ENCODE data around the gene SLC39A8. TPM values are rescaled to one million over a fixed set of nuclear protein-coding genes. Genes with fewer than 3 reads are reported as not detected.

SLC39A8 gene
- total and polyA plus RNA-seq, 9 of the 15 experiments (the other 6 are each of a cell fraction or from before 2014, with no cell fraction given): 8.2 to 30.3 (median 25.0) TPM

DNA sequence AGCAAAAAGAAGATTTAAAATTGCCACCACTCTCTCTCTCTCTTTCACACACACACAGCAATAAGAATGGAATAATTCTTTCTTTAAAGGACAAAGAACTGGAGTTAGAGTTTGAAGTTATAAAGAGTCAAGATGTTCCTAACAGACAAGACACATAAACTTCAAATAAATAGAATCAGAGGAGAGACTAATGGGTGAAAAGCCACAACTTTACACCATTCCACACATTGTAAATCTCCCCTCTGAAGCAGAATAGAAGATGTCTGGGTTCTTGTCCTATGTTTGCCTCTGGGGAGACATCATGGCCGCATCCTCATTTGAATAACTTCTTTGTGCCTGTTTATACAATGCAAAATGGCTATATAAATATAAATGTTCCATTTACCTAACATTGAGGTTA is 39.6 kb downstream of the SLC39A8 start:
- no peak for TF ChIP-seq CAMTA2 (CRISPR knock-in tag; conservative IDR thresholded peaks at IDR 0.05)
- TF ChIP-seq HNRNPUL1 (IDR thresholded peaks at IDR 0.05; ENCODE audit: low read length): no peak
- TF ChIP-seq ZNF695 (CRISPR knock-in tag; IDR thresholded peaks at IDR 0.05): no peak
- TF ChIP-seq, protein P1, sequence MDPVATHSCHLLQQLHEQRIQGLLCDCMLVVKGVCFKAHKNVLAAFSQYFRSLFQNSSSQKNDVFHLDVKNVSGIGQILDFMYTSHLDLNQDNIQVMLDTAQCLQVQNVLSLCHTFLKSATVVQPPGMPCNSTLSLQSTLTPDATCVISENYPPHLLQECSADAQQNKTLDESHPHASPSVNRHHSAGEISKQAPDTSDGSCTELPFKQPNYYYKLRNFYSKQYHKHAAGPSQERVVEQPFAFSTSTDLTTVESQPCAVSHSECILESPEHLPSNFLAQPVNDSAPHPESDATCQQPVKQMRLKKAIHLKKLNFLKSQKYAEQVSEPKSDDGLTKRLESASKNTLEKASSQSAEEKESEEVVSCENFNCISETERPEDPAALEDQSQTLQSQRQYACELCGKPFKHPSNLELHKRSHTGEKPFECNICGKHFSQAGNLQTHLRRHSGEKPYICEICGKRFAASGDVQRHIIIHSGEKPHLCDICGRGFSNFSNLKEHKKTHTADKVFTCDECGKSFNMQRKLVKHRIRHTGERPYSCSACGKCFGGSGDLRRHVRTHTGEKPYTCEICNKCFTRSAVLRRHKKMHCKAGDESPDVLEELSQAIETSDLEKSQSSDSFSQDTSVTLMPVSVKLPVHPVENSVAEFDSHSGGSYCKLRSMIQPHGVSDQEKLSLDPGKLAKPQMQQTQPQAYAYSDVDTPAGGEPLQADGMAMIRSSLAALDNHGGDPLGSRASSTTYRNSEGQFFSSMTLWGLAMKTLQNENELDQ (CRISPR knock-in tag; IDR thresholded peaks at IDR 0.05; ENCODE audit: borderline replicate concordance): no peak
- no peak for TF ChIP-seq ERF (CRISPR knock-in tag; IDR thresholded peaks at IDR 0.05)
- TF ChIP-seq SUPT5H (IDR thresholded peaks at IDR 0.05): no peak
- no peak for TF ChIP-seq ZNF232 (CRISPR knock-in tag; IDR thresholded peaks at IDR 0.05)
- TF ChIP-seq NFRKB (IDR thresholded peaks at IDR 0.05; ENCODE audit: low read depth): no peak
- no peak for TF ChIP-seq ZNF431 (CRISPR knock-in tag; IDR thresholded peaks at IDR 0.05)
- no peak for TF ChIP-seq TFAM (CRISPR knock-in tag; conservative IDR thresholded peaks at IDR 0.05)
- TF ChIP-seq, protein P2, sequence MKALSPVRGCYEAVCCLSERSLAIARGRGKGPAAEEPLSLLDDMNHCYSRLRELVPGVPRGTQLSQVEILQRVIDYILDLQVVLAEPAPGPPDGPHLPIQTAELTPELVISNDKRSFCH (CRISPR knock-in tag; IDR thresholded peaks at IDR 0.05): no peak
- TF ChIP-seq, protein P2 (tag; IDR thresholded peaks at IDR 0.05): no peak
- TF ChIP-seq SRF (CRISPR knock-in tag; IDR thresholded peaks at IDR 0.05): no peak
- no peak for TF ChIP-seq NFATC3 (IDR thresholded peaks at IDR 0.05)
- TF ChIP-seq ZNF282 (CRISPR knock-in tag; IDR thresholded peaks at IDR 0.05): no peak
- TF ChIP-seq PRMT5 (CRISPR knock-in tag; IDR thresholded peaks at IDR 0.05): no peak
- TF ChIP-seq CREBBP (IDR thresholded peaks at IDR 0.05; ENCODE audit: low read depth, low read length): no peak
- Histone ChIP-seq H3K9ac (ENCODE audit: insufficient read depth in 1 of 2, low read depth in 2 of 2, low read length in 2 of 2) (no peak overlapping the region), H3K27me3 (ENCODE audit: control insufficient read depth in 2 of 2, insufficient read depth in 2 of 2, low read length in 2 of 2) (no peaks in the 10 kb centered on the region), H3K4me3 (no peak overlapping the region), H3K36me3 (ENCODE audit: control insufficient read depth, insufficient read depth, low read length) (no peaks in the 10 kb centered on the region; the same call in 2 of the 3 replicates), H2AFZ (ENCODE audit: low read depth, low read length) (no peak overlapping the region), H3K9me3 (replicated peaks; ENCODE audit: control insufficient read depth, insufficient read depth, low read depth, low read length) (no peaks in the 10 kb centered on the region), H3K4me2 (ENCODE audit: insufficient read depth, low read length) (no peak overlapping the region), H3K27ac (ENCODE audit: extremely low read depth, low read depth, low read length) (no peak overlapping the region), H3K4me1 (replicated peaks in 1 of 2; ENCODE audit: control insufficient read depth in 2 of 2, insufficient read depth in 2 of 2, low read length in 2 of 2) (no peaks in the 10 kb centered on the region), H3K79me2 (ENCODE audit: control insufficient read depth, insufficient read depth, low read length) (no peaks in the 10 kb centered on the region), H3K9me1 (ENCODE audit: control insufficient read depth, insufficient read depth, low read length) (no peaks in the 10 kb centered on the region), H4K20me1 (replicated peaks; ENCODE audit: control insufficient read depth, insufficient read depth, low read length) (no peaks in the 10 kb centered on the region)
- intact Hi-C loops (cut with micrococcal nuclease): no loop called here
- BruUV-seq (replicated peaks): no TSS peak
- no peak for ATAC-seq
- DNase-seq (ENCODE audit: extremely low read depth in 1 of 4, low spot score in 3 of 4): no peak
- in situ Hi-C loops (cut with MboI): no loop called here
- 100% methylated on average over 1 of the region's 1 CpG for WGBS (ENCODE audit: insufficient coverage, low coverage, missing lambda C conversion rate)
- no peak for FAIRE-seq
- CTCF ChIA-PET (ENCODE audit: low intra/inter-chr PET ratio): no interaction called here
- POLR2A ChIA-PET: no interaction called here
